ENCODE data around the gene ANXA8L1. TPM values are rescaled to one million over a fixed set of nuclear protein-coding genes. Genes with fewer than 3 reads are reported as not detected.
"Not testable (repeated sequence)": the region's sequence is repeated elsewhere in the genome, so short reads cannot be mapped to it uniquely, and the experiment has no call there.

Gene ANXA8L1
- polyA plus RNA-seq, 2 of the 4 experiments (the other 2 are of a cell fraction) = 33.7 to 92.3 TPM

DNA sequence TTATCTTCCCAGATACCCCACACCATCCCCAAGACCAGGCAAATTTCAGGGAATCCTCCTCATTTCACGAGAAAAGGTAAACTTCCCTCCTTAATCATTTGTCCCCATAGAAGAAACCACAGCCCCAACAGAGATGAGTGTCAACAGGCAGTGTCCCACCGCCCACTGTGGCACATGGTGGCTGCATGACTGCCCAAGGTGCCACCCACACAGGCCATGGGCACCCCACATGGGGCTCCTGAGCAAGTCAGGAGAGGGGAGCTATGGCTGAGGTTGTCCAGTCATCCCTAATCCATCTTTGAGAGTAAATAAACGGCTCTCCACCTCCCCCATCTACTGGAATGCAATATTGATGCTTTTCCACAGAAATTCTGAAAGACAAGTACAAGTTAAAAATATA lies 44.7 kb upstream of the ANXA8L1 start:
- ChIA-PET POLR2A (no interaction called here), CTCF (no interaction called here)
- TF ChIP-seq CBX2 (IDR thresholded peaks at IDR 0.05; ENCODE audit: borderline replicate concordance, low read depth) (no peak), HDAC2 (IDR thresholded peaks at IDR 0.05) (no peak), POLR2A (IDR thresholded peaks at IDR 0.05; ENCODE audit: low read length) (no peak), CBX8 (IDR thresholded peaks at IDR 0.05) (no peak), KDM5A (IDR thresholded peaks at IDR 0.05) (no peak), EP300 (IDR thresholded peaks at IDR 0.05) (no peak)
- Histone ChIP-seq H3K4me1 (peaks cover 13% of the 10 kb centered on the region; the same call in 2 of the 3 replicates), H3K4me3 (no peak overlapping the region), H3K27ac (no peak overlapping the region), H3K4me2 (no peak overlapping the region), H3K9me3 (no peaks in the 10 kb centered on the region)
- ATAC-seq (no peak), DNase-seq (ENCODE audit: low read depth in 1 of 2, low spot score in 1 of 2) (no peak), FAIRE-seq (no peak)
- 54% methylated on average over 3 of the region's 3 CpGs for WGBS (ENCODE audit: missing lambda C conversion rate)

DNA sequence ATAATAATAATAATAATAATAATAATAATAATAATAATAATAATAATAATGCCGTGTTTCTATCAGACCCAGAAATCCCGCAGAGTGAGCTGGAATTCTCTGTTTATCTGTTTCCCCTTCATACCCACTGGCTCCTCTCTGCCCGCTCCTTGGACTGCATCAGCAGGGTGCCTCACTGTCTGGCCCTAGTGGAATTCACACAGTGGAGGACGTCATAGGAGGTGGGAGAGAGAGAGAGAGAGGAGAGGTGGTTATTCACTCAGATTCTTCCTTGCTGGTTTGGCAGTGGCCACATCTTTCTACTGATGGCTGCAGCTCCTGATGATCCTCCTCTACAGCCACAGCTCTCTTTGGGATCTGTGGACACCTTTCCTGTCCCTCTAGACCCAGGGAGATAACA lies 10.1 kb upstream of the ANXA8L1 start:
- CTCF ChIA-PET; H3K4me3 ChIP-seq; DNase-seq (ENCODE audit: low read depth in 1 of 2, low spot score in 1 of 2); FAIRE-seq; H3K9me3 ChIP-seq; POLR2A ChIA-PET; H3K27ac ChIP-seq; H3K4me1 ChIP-seq; H3K4me2 ChIP-seq; ATAC-seq: not testable (repeated sequence)
- 71% methylated on average over 4 of the region's 4 CpGs for WGBS (ENCODE audit: missing lambda C conversion rate)

DNA sequence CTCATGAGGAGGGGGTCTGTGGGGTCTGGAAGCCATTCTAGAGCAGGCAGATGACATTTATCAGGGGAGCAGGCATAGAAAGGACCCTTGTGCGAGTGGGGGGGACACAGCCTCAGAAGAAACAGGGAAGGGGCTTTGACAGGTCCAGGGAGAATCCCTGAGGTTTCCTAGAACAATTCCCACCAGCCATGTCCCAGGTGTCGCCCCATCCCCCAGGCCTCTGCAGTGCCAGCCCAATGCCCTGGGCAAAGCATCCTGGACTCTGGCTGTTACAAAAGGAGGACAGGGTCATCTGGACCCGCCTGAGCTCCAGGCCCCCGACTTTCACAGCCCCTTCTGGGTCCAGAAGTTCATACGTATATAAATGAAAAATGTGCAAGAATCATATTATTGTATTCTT lies 8.4 kb upstream of the ANXA8L1 start:
- H3K9me3 ChIP-seq; H3K4me3 ChIP-seq; POLR2A ChIA-PET; FAIRE-seq; H3K4me2 ChIP-seq; DNase-seq (ENCODE audit: low read depth in 1 of 2, low spot score in 1 of 2); CTCF ChIA-PET; H3K27ac ChIP-seq; H3K4me1 ChIP-seq; ATAC-seq: not testable (repeated sequence)
- 80% methylated on average over 2 of the region's 5 CpGs for WGBS (ENCODE audit: missing lambda C conversion rate)

DNA sequence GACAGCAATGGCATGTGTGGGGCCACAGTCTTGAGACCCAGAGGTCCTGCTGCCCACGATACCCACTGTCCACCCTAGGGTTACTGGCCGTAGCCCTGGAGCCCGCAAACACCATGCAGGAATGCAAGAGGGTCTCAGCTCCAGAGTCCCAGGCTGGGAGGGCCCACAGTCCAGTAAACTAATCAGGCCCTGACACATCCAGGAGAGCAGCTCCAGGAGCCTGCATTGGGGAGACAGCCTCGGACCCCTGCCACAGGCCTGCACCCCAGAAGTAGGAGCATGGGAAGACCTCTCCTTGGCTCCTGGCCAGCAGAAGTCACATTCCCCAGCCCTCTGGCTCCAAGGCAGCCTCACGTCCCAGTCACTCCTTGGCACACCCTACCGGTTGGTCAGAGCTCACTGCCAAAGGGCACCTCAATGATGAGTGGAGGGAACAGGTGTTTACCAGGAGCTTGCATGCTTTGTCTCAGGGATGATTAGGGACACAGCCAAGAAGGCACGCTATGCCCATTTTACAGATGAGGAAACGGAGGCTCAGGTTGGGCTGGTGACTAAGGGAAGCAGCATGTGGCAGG lies 7.8 kb upstream of the ANXA8L1 start:
- POLR2A ChIA-PET; ATAC-seq; H3K4me3 ChIP-seq; DNase-seq (ENCODE audit: low read depth in 1 of 2, low spot score in 1 of 2); H3K9me3 ChIP-seq; H3K27ac ChIP-seq; CTCF ChIA-PET; H3K4me1 ChIP-seq; H3K4me2 ChIP-seq; FAIRE-seq: not testable (repeated sequence)
- 74% methylated on average over 5 of the region's 8 CpGs for WGBS (ENCODE audit: missing lambda C conversion rate)

DNA sequence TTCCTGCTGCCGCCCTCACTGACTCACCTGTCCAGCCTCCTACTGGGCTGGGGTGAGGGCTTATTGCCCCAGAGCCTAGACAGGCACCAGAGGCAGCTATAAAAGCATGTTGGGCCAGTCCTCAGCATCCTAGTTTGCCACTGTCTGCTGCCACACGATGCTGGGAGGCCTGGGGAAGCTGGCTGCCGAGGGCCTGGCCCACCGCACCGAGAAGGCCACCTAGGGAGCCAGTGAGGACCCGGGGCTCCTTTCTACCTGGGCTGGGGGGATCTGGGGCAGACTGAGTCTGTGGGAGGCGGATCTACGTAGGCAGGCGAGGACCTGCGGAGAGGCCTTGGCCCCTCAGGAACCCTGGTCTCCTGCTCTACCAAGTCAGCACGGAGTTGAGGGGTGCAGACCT lies 6.6 kb upstream of the ANXA8L1 start:
- H3K9me3 ChIP-seq; H3K4me3 ChIP-seq; DNase-seq (ENCODE audit: low read depth in 1 of 2, low spot score in 1 of 2); H3K4me2 ChIP-seq; H3K4me1 ChIP-seq; CTCF ChIA-PET; POLR2A ChIA-PET; FAIRE-seq; ATAC-seq: not testable (repeated sequence)
- peak overlapping the region in 1 of 2 experiments; percentile 57; a peak in 1 of 6 replicates for H3K27ac ChIP-seq
- 85% methylated on average over 9 of the region's 11 CpGs for WGBS (ENCODE audit: missing lambda C conversion rate)

DNA sequence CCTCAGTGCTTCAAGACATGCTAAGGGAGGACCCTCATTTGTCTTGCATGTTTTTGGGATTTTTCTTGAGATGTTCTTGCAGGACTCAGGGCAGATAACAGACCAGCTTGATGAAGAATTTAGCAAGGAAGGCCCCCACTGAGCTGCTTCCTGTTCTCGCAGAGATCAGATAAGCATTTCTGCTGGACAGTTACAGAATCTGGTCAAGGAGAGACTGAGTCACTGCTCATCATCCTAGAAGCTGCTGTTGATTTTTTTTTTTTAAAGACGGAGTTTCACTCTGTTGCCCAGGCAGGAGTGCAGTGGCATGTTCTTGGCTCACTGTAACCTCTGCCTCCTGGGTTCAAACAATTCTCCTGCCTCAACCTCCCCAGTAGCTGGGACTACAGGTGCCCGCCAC lies 1.2 kb upstream of the ANXA8L1 start:
- H3K4me1 ChIP-seq; FAIRE-seq; CTCF ChIA-PET; H3K4me2 ChIP-seq; ATAC-seq; H3K9me3 ChIP-seq; H3K4me3 ChIP-seq; DNase-seq (ENCODE audit: low read depth in 1 of 2, low spot score in 1 of 2); POLR2A ChIA-PET: not testable (repeated sequence)
- H3K27ac ChIP-seq = peak overlapping the region; percentile 40 to 92; a peak in 4 of 6 replicates
- 17% methylated on average over 2 of the region's 3 CpGs for WGBS (ENCODE audit: missing lambda C conversion rate)

DNA sequence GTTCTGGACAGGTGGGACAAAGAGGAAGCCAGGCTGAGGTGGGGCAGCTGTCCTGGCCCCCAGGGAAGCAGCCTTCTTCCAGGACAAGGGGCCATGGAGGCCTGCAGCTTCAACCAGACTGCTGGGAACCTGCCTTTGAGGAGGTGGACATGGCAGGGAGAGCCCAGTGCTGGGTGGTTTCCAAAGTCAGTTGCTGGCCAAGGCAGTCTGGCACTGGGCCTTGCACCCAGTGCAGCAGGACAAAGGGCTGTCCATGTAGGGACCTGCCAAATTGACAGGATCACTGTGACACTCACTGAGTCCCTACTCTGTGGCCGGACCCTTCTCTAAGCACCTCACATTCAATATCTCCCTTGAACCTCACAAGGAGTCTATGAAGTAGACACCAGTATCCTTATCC lies 1.4 kb downstream of the ANXA8L1 start:
- H3K27ac ChIP-seq = peak overlapping the region; percentile 68 to 81; a peak in 4 of 6 replicates
- H3K4me2 ChIP-seq = peak overlapping the region; percentile 57; the same call in 2 of the 3 replicates
- WGBS (ENCODE audit: missing lambda C conversion rate) = no CpG with 5 or more reads among the region's 1 CpG
- FAIRE-seq; POLR2A ChIA-PET; CTCF ChIA-PET; H3K9me3 ChIP-seq; DNase-seq (ENCODE audit: low read depth in 1 of 2, low spot score in 1 of 2); H3K4me3 ChIP-seq; H3K4me1 ChIP-seq; ATAC-seq: not testable (repeated sequence)

DNA sequence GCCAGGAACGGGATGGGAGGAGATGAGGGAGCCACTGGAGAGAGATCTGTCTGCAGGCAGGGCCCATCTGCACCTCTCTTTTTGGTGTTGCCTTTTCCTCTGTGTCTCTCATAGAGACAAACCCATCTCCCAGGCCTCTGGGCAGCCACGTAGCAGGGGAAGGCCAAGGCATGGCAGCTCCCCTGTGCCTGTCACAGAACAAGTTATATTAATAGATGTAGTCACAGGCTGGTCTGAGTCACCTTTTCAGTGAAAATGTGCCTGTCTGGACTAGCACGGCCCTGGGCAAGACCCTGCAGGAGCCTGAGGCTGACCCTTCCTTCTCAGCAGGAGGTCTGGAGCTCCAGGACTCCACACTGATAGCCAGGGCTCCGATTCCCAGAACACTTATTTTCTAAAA lies 2.1 kb downstream of the ANXA8L1 start:
- DNase-seq (ENCODE audit: low read depth in 1 of 2, low spot score in 1 of 2); H3K9me3 ChIP-seq; POLR2A ChIA-PET; CTCF ChIA-PET; H3K4me1 ChIP-seq; H3K4me3 ChIP-seq; FAIRE-seq: not testable (repeated sequence)
- H3K4me2 ChIP-seq = peak overlapping the region; percentile 44; the same call in 2 of the 3 replicates
- WGBS (ENCODE audit: missing lambda C conversion rate) = 17% methylated on average over 1 of the region's 4 CpGs
- H3K27ac ChIP-seq = peak overlapping the region; percentile 70 to 79; a peak in 5 of 6 replicates
- peak; percentile 66 to 74 for ATAC-seq

DNA sequence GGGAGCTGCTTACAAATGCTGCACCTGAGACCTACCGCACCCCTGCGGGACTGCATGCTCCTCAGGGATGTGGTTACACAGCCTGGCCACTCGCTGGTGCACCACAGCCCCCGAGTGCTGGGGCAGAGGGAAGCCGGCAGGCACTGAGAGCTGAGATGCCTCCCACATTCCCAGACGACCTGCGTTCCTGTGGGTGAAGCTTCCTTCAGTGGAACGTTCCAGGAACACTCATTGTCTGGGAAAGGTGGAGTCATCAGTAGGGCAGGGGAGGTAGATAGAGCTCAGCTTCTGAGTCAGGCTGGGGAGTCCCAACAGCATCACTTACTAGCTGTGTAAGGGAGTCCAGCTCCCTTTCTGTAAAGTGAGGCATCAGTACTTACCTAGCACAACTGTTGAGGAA lies 2.5 kb downstream of the ANXA8L1 start:
- H3K4me3 ChIP-seq; CTCF ChIA-PET; FAIRE-seq; POLR2A ChIA-PET; DNase-seq (ENCODE audit: low read depth in 1 of 2, low spot score in 1 of 2); H3K4me1 ChIP-seq; H3K9me3 ChIP-seq: not testable (repeated sequence)
- WGBS (ENCODE audit: missing lambda C conversion rate) = 0% methylated on average over 3 of the region's 8 CpGs
- peak; percentile 91 to 94 for ATAC-seq
- Histone ChIP-seq H3K4me2 (peak overlapping the region; percentile 44; the same call in 2 of the 3 replicates), H3K27ac (peak overlapping the region; percentile 70 to 79; a peak in 4 of 6 replicates)

DNA sequence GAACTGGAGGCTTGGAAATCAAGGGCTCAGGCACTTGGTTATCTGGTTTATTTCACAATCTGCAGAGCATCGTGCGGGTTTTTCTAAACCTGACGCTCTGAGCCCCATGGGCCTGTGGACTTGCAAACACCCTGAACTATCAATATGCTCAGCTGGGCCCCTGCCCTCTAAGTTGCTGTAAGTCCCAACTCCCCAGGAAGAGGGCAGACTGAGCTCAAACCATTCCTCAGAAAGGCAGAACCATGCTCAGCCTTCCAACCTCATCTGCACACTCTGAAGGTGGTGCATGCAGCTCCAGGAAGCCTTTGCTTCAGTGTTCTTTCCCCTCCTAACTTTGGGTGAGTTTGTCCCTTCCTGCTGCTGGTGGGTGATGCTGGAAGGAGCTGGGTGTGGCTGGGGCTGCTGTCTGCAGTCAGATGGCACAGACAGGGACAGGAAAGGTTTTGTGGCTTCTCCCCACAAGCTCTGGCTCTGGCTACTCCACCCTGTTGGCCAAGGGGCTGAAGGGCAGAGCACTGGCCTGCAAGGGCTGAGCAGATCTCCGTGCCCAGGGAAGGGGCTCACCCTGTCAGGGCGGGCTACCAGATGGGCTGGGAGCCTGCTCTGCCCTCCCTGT lies 3.8 kb downstream of the ANXA8L1 start:
- FAIRE-seq, H3K4me2 ChIP-seq, POLR2A ChIA-PET: not testable (repeated sequence)

DNA sequence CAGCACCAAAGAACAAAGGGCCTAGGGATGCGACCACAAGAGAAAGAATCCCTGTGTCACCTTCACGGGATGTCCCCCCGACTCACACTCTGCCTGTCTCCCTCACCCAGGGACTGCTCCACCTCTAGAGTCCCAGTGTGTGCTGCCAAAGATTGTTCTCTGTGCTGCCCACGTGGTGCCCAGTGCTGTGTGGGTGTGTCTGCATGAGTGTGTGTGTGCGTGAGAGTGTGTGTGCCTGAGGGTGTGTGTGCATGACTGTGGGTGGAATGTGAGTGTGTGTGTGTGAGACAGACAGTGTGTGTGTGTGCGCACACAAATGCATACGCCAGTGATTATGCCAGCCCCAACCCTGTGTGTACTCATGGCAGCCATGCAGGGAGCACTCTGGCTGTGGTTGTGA lies 10.3 kb downstream of the ANXA8L1 start:
- DNase-seq (ENCODE audit: low read depth in 1 of 2, low spot score in 1 of 2); FAIRE-seq; CTCF ChIA-PET; H3K27ac ChIP-seq; H3K4me2 ChIP-seq; POLR2A ChIA-PET; H3K4me3 ChIP-seq; H3K4me1 ChIP-seq; ATAC-seq; H3K9me3 ChIP-seq: not testable (repeated sequence)
- no CpG with 5 or more reads among the region's 7 CpGs for WGBS (ENCODE audit: missing lambda C conversion rate)

More for the DNA sequence above, 3.8 kb downstream of the ANXA8L1 start:
- WGBS (ENCODE audit: missing lambda C conversion rate) = no CpG with 5 or more reads among the region's 5 CpGs
- DNase-seq (ENCODE audit: low read depth in 1 of 2, low spot score in 1 of 2); H3K4me1 ChIP-seq; H3K9me3 ChIP-seq; H3K27ac ChIP-seq; ATAC-seq; CTCF ChIA-PET; H3K4me3 ChIP-seq: not testable (repeated sequence)
